Ishikawa (cell line): ENCODE results near the gene CTSW.

Source experiments
- CEBPB ChIP-seq: IDR thresholded peaks from 2 replicates; pipeline ENCODE4 v1.6.1; 2012
- CREB1 ChIP-seq: IDR thresholded peaks from 2 replicates; pipeline ENCODE4 v1.6.1; 2012; ENCODE audit warnings: low read depth
- EGR1 ChIP-seq: IDR thresholded peaks from 2 replicates; pipeline ENCODE4 v1.6.1; 2012
- EP300 ChIP-seq: IDR thresholded peaks from 2 replicates; pipeline ENCODE4 v1.6.1; 2012; ENCODE audit warnings: borderline replicate concordance
- FOXM1 ChIP-seq: IDR thresholded peaks from 2 replicates; pipeline ENCODE4 v1.6.1; 2012; ENCODE audit warnings: low read depth, borderline replicate concordance
- MAX ChIP-seq: IDR thresholded peaks from 2 replicates; pipeline ENCODE4 v1.6.1; 2012
- NFIC ChIP-seq: IDR thresholded peaks from 2 replicates; pipeline ENCODE4 v1.6.1; 2012
- RAD21 ChIP-seq: IDR thresholded peaks from 2 replicates; pipeline ENCODE4 v1.6.1; 2012; ENCODE audit warnings: low read depth
- REST ChIP-seq: IDR thresholded peaks from 2 replicates; pipeline ENCODE4 v1.6.1; 2012; ENCODE audit warnings: low read depth, mild to moderate bottlenecking
- TAF1 ChIP-seq: IDR thresholded peaks from 2 replicates; pipeline ENCODE4 v1.6.1; 2012; ENCODE audit warnings: low read depth, mild to moderate bottlenecking
- TCF12 ChIP-seq: IDR thresholded peaks from 2 replicates; pipeline ENCODE4 v1.6.1; 2012; ENCODE audit warnings: low read depth
- TEAD4 ChIP-seq: IDR thresholded peaks from 2 replicates; pipeline ENCODE4 v1.6.1; 2012
- USF1 ChIP-seq: IDR thresholded peaks from 2 replicates; pipeline ENCODE4 v1.6.1; 2012
- YY1 ChIP-seq: IDR thresholded peaks from 2 replicates; pipeline ENCODE4 v1.6.1; 2012; ENCODE audit warnings: low read depth
- ZBTB7A ChIP-seq: IDR thresholded peaks from 2 replicates; pipeline ENCODE4 v1.6.1; 2012; ENCODE audit warnings: low read depth

The CTSW gene

GRCh38 chr11:65862941-65863888, 16.4 kb upstream of the CTSW start:
- no peak for TF ChIP-seq MAX
- no peak for TF ChIP-seq EP300
- TF ChIP-seq NFIC, result no peak
- TF ChIP-seq USF1, result no peak
- no peak for TF ChIP-seq EGR1
- TF ChIP-seq ZBTB7A, result no peak
- TF ChIP-seq TAF1, result no peak
- no peak for TF ChIP-seq CREB1
- no peak for TF ChIP-seq TEAD4
- TF ChIP-seq REST, result no peak
- TF ChIP-seq RAD21, result no peak
- TF ChIP-seq TCF12, result no peak
- TF ChIP-seq CEBPB, result no peak
- no peak for TF ChIP-seq FOXM1
- no peak for TF ChIP-seq YY1

GRCh38 chr11:65863889-65864705, 15.5 kb upstream of the CTSW start:
- TF ChIP-seq TCF12 (no peak), EGR1 (no peak), USF1 (no peak), TEAD4 (no peak), TAF1 (no peak), ZBTB7A (no peak), YY1 (no peak), EP300 (no peak), REST (no peak), CREB1 (no peak), CEBPB (no peak), NFIC (no peak), RAD21 (no peak), FOXM1 (no peak), MAX (no peak)

GRCh38 chr11:65864706-65865471, 14.7 kb upstream of the CTSW start:
- TF ChIP-seq TEAD4 (no peak), ZBTB7A (no peak), FOXM1 (no peak), USF1 (no peak), NFIC (no peak)

- no peak for TF ChIP-seq REST
- TF ChIP-seq RAD21, result no peak
- no peak for TF ChIP-seq USF1
- TF ChIP-seq ZBTB7A, result no peak
- no peak for TF ChIP-seq TCF12
- no peak for TF ChIP-seq MAX
- TF ChIP-seq TEAD4, result no peak
- TF ChIP-seq CEBPB, result no peak
- TF ChIP-seq YY1, result no peak
Observed at GRCh38 chr11:65865550-65866172, 14.0 kb upstream of the CTSW start.
